Keratinocyte (primary cell): ENCODE results near the gene ADAMTSL3. TPM values are rescaled to one million over a fixed set of nuclear protein-coding genes. Genes with fewer than 3 reads are reported as not detected.

Experiments used
- DNase-seq: peaks from one replicate; pipeline ENCODE4 v3.0.0-alpha.2; 2011; ENCODE audit warnings: low read depth, missing footprints, low spot score
- FAIRE-seq: peaks from 2 replicates; lab custom pipeline; 2011; peaks lifted over from hg19 to GRCh38; lab: Jason Lieb, UNC
- H2AFZ ChIP-seq: 2 replicates; pipeline ENCODE4 v1.6.0; 2012; ENCODE audit warnings: low read length, control low read depth, inconsistent platforms; ENCODE audit not compliant: control insufficient read depth
- H3K27ac ChIP-seq: 2 replicates; pipeline ENCODE4 v1.5.1; 2011; ENCODE audit warnings: low read length; ENCODE audit not compliant: control insufficient read depth, insufficient read depth
- H3K27me3 ChIP-seq: 3 replicates; pipeline ENCODE4 v1.6.0; 2011; ENCODE audit warnings: low read length; ENCODE audit not compliant: control insufficient read depth, insufficient read depth; ENCODE audit errors: extremely low read depth
- H3K36me3 ChIP-seq, 2 experiments: 2 replicates in 1 of 2; 3 replicates in 1 of 2; pipeline ENCODE4 v1.5.1; 2011; ENCODE audit warnings: low read length in 2 of 2, mild to moderate bottlenecking in 1 of 2; ENCODE audit not compliant: control insufficient read depth in 2 of 2, insufficient read depth in 2 of 2; ENCODE audit errors: extremely low read depth in 1 of 2
- H3K4me1 ChIP-seq: 3 replicates; pipeline ENCODE4 v1.5.1; 2011; ENCODE audit warnings: low read length; ENCODE audit not compliant: control insufficient read depth, insufficient read depth; ENCODE audit errors: extremely low read depth
- H3K4me2 ChIP-seq: 3 replicates; pipeline ENCODE4 v1.6.0; 2011; ENCODE audit warnings: low read depth, low read length; ENCODE audit not compliant: control insufficient read depth, insufficient read depth; ENCODE audit errors: extremely low read depth
- H3K4me3 ChIP-seq, 3 experiments: fragments of 200-600 bp in 1 of 3; sonication (generic) in 1 of 3; 2 replicates in 2 of 3; 3 replicates in 1 of 3; pipeline ENCODE4 v1.5.1; 2011 to 2016; ENCODE audit warnings: low read length in 3 of 3, mild to moderate bottlenecking in 3 of 3, control low read depth in 2 of 3, inconsistent platforms in 1 of 3, low read depth in 1 of 3, mixed read lengths in 1 of 3, mixed run types in 1 of 3, moderate library complexity in 1 of 3; ENCODE audit not compliant: control insufficient read depth in 2 of 3, insufficient read depth in 2 of 3; ENCODE audit errors: extremely low read depth in 1 of 3
- H3K79me2 ChIP-seq: 2 replicates; pipeline ENCODE4 v1.6.0; 2012; ENCODE audit warnings: low read length; ENCODE audit not compliant: control insufficient read depth, insufficient read depth
- H3K9ac ChIP-seq: 3 replicates; pipeline ENCODE4 v1.6.0; 2011; ENCODE audit warnings: low read length; ENCODE audit not compliant: control insufficient read depth, insufficient read depth; ENCODE audit errors: extremely low read depth
- H3K9me1 ChIP-seq: 3 replicates; pipeline ENCODE4 v1.6.0; 2011; ENCODE audit warnings: low read length; ENCODE audit not compliant: control insufficient read depth, insufficient read depth; ENCODE audit errors: extremely low read depth
- H3K9me3 ChIP-seq: 2 replicates; pipeline ENCODE4 v1.5.1; 2012; ENCODE audit warnings: low read depth, low read length; ENCODE audit not compliant: control insufficient read depth
- H4K20me1 ChIP-seq: 3 replicates; pipeline ENCODE4 v1.6.0; 2011; ENCODE audit warnings: low read length; ENCODE audit not compliant: control insufficient read depth, insufficient read depth; ENCODE audit errors: extremely low read depth
- EZH2 ChIP-seq: IDR thresholded peaks from one replicate; pipeline ENCODE4 v1.6.1; 2012; ENCODE audit warnings: inconsistent platforms, mild to moderate bottlenecking, low read length, moderate library complexity
- dilution Hi-C: fragments of 300-500 bp; cut with MboI; formaldehyde crosslinking; loops from one replicate; pipeline ENCODE4 v1.7.0; 2020; ENCODE audit warnings: low sequenced_read_pairs; ENCODE audit not compliant: extremely low pct_ligation_motif_present
- polyA plus RNA-seq, 5 experiments: library from polyadenylated mRNA; depleted of rRNA in 3 of 5; stranded (reverse) in 3 of 5; stranded (forward) in 1 of 5; unstranded in 1 of 5; fragments of >200 nt; gene quantifications; 1 replicate in 1 of 5; 2 replicates in 3 of 5; 3 replicates in 1 of 5; pipeline versions ENCODE4 v1.2.1 to v1.2.3, GENCODE V29; 2011 to 2012; ENCODE audit warnings: missing spikeins in 2 of 5, low read depth in 1 of 5, low replicate concordance in 1 of 5
- TF ChIP-seq, protein P1 (sequence below), 3 experiments: IDR thresholded peaks in 1 of 3; conservative IDR thresholded peaks in 1 of 3; optimal IDR thresholded peaks in 1 of 3; 2 replicates in 2 of 3; 3 replicates in 1 of 3; pipeline versions ENCODE3 to v1.5.1; 2011; ENCODE audit warnings: low read length in 3 of 3, mild to moderate bottlenecking in 3 of 3, moderate library complexity in 2 of 3, control low read depth in 1 of 3, inconsistent platforms in 1 of 3; ENCODE audit not compliant: insufficient read depth in 2 of 3; ENCODE audit errors: extremely low read depth in 1 of 3

ADAMTSL3 gene
- polyA plus RNA-seq, 1 donor (not counting 4 experiments of a cell fraction or from before 2014, with no cell fraction given) = 0.01 TPM

DNA sequence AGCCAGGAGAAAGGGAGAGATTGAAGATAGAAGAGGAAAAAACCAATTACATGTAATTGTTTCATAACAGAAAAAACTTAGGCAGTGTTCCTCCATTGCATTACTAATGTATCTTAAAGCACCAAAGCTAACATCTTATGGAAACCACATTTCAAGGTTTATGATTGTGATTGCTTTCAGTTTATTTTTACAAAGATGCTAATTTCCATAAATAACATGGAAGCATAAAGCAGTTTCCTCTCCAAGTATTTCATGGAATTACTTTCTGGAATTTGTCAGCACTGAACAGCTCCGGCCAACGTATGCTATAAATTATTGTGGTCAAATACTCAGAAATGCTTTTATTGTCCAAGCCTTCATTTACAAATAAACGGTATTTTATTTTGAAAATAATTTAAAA, 11.6 kb downstream of the ADAMTSL3 start:
- Histone ChIP-seq H3K4me3 (no peak overlapping the region), H3K27ac (no peak overlapping the region), H3K4me2 (no peak overlapping the region), H2AFZ (no peak overlapping the region), H3K9ac (no peak overlapping the region), H3K9me3 (no peaks in the 10 kb centered on the region), H3K4me1 (no peaks in the 10 kb centered on the region), H3K36me3 (no peaks in the 10 kb centered on the region), H3K9me1 (no peaks in the 10 kb centered on the region), H3K79me2 (no peaks in the 10 kb centered on the region), H3K27me3 (peaks cover 6% of the 10 kb centered on the region), H4K20me1 (no peaks in the 10 kb centered on the region)
- dilution Hi-C loops = no loop called here
- no peak for FAIRE-seq
- DNase-seq = no peak
- TF ChIP-seq, protein P1, sequence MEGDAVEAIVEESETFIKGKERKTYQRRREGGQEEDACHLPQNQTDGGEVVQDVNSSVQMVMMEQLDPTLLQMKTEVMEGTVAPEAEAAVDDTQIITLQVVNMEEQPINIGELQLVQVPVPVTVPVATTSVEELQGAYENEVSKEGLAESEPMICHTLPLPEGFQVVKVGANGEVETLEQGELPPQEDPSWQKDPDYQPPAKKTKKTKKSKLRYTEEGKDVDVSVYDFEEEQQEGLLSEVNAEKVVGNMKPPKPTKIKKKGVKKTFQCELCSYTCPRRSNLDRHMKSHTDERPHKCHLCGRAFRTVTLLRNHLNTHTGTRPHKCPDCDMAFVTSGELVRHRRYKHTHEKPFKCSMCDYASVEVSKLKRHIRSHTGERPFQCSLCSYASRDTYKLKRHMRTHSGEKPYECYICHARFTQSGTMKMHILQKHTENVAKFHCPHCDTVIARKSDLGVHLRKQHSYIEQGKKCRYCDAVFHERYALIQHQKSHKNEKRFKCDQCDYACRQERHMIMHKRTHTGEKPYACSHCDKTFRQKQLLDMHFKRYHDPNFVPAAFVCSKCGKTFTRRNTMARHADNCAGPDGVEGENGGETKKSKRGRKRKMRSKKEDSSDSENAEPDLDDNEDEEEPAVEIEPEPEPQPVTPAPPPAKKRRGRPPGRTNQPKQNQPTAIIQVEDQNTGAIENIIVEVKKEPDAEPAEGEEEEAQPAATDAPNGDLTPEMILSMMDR (optimal IDR thresholded peaks at IDR 0.05 in 1 of 3, IDR thresholded peaks at IDR 0.05 in 1 of 3, conservative IDR thresholded peaks at IDR 0.05 in 1 of 3; ENCODE audit: extremely low read depth in 1 of 3, insufficient read depth in 2 of 3, low read length in 3 of 3) = no peak
- no peak for TF ChIP-seq EZH2

DNA sequence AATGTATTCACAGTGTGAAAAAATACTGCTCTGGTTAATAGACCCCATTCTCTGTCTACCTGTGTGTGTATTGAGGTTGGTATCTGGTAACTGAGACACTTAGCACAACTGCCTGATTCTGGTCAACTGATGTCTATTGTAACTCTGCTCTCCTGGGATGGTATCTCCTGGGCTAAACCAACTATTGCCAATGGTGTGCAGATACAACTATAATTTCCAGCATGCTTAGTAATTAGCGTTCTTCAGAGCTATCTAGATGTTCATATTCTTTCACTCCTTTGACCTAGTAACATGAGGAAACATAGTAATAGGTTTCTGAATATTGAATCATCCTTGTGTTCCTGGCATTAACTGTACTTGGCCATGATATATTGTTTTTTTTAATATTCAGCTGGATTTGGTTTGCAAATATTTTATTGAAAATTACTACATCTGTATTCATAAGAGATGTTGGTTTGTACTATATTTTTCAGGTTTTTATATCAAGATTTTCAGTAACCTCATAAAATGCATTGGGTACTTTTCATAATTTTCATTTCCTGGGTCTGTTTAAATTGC, 16.8 kb downstream of the ADAMTSL3 start:
- Histone ChIP-seq H3K4me1 (no peaks in the 10 kb centered on the region), H3K4me3 (no peak overlapping the region), H3K27me3 (no peaks in the 10 kb centered on the region), H3K9ac (no peak overlapping the region), H3K27ac (no peak overlapping the region), H2AFZ (no peak overlapping the region), H3K36me3 (no peaks in the 10 kb centered on the region), H3K4me2 (no peak overlapping the region), H3K79me2 (no peaks in the 10 kb centered on the region), H4K20me1 (no peaks in the 10 kb centered on the region), H3K9me3 (no peaks in the 10 kb centered on the region), H3K9me1 (no peaks in the 10 kb centered on the region)
- FAIRE-seq = no peak
- TF ChIP-seq, protein P1 (optimal IDR thresholded peaks at IDR 0.05 in 1 of 3, IDR thresholded peaks at IDR 0.05 in 1 of 3, conservative IDR thresholded peaks at IDR 0.05 in 1 of 3; ENCODE audit: extremely low read depth in 1 of 3, insufficient read depth in 2 of 3, low read length in 3 of 3) = no peak
- TF ChIP-seq EZH2 = no peak
- DNase-seq = no peak
- dilution Hi-C loops = no loop called here
